Esophagus muscularis mucosa (tissue), 3 donors: ENCODE data around the gene SLC25A1.

Experiments used
- CTCF ChIP-seq, 3 experiments: fragments of 200-600 bp in 2 of 3; fragments of 450-650 bp in 1 of 3; sonication (generic) in 2 of 3; IDR thresholded peaks; one replicate each; pipeline ENCODE4 v1.5.1; 2017 to 2019; ENCODE audit warnings: antibody characterized with exemption in 3 of 3, mild to moderate bottlenecking in 2 of 3, moderate library complexity in 1 of 3
- POLR2A ChIP-seq: fragments of 450-650 bp; IDR thresholded peaks from one replicate; pipeline ENCODE4 v1.6.1; 2017; ENCODE audit warnings: antibody characterized with exemption, moderate library complexity, mild to moderate bottlenecking, low read depth

GRCh38 chr22:19181786-19182471 lies 3.4 kb upstream of the SLC25A1 start:
- no peak for TF ChIP-seq POLR2A
- TF ChIP-seq CTCF (IDR thresholded peaks at IDR 0.05): no peak
